Spleen (tissue), 7 donors: ENCODE results near the gene BCL11B.

Experiments used
- POLR2A ChIP-seq, 3 donors: fragments of 450-650 bp; IDR thresholded peaks; one replicate each; pipeline ENCODE4 v1.5.1; 2017; ENCODE audit warnings: antibody characterized with exemption in 3 of 3, mild to moderate bottlenecking in 1 of 3
- TF ChIP-seq, protein P1 (sequence below), 11 experiments: fragments of 200-600 bp in 7 of 11; fragments of 450-650 bp in 4 of 11; sonication (generic) in 4 of 11; IDR thresholded peaks in 8 of 11; conservative IDR thresholded peaks in 3 of 11; 1 replicate in 7 of 11; 2 replicates in 4 of 11; pipeline versions ENCODE4 v1.4.0 to v1.8.0; 2016 to 2021; ENCODE audit warnings: antibody characterized with exemption in 11 of 11, inconsistent platforms in 4 of 11, mild to moderate bottlenecking in 1 of 11
- donor health status: DM: no; HTN: no; CAD: no; lungs with moderate emphysema.
- donor health status: DM: no; HTN: no; CAD: no.
- donor health status: DM: no; HTN: no; CAD: no.

- TF ChIP-seq, protein P1, sequence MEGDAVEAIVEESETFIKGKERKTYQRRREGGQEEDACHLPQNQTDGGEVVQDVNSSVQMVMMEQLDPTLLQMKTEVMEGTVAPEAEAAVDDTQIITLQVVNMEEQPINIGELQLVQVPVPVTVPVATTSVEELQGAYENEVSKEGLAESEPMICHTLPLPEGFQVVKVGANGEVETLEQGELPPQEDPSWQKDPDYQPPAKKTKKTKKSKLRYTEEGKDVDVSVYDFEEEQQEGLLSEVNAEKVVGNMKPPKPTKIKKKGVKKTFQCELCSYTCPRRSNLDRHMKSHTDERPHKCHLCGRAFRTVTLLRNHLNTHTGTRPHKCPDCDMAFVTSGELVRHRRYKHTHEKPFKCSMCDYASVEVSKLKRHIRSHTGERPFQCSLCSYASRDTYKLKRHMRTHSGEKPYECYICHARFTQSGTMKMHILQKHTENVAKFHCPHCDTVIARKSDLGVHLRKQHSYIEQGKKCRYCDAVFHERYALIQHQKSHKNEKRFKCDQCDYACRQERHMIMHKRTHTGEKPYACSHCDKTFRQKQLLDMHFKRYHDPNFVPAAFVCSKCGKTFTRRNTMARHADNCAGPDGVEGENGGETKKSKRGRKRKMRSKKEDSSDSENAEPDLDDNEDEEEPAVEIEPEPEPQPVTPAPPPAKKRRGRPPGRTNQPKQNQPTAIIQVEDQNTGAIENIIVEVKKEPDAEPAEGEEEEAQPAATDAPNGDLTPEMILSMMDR (IDR thresholded peaks at IDR 0.05 in 8 of 11, conservative IDR thresholded peaks at IDR 0.05 in 3 of 11), result no peak
- TF ChIP-seq POLR2A (IDR thresholded peaks at IDR 0.05), result no peak
Observed at GRCh38 chr14:99315197-99315596, 43.2 kb upstream of the BCL11B start.
